Mucosa of gallbladder (tissue), 1 donor: ENCODE results near the gene AMPD2. TPM values are rescaled to one million over a fixed set of nuclear protein-coding genes. Genes with fewer than 3 reads are reported as not detected.

Source experiments
- DNase-seq: peaks from one replicate; pipeline ENCODE4 v3.0.0-alpha.2; 2020; ENCODE audit warnings: low spot score
- total RNA-seq: library from RNA; stranded (reverse); gene quantifications from one replicate; pipeline ENCODE4 v1.2.1, GENCODE V29; 2021
- donor health status: DM: no; HTN: no; CAD: no.

The AMPD2 gene
- total RNA-seq, 1 donor from 2014 or later, result 171 TPM

- no peak for DNase-seq
Observed at GRCh38 chr1:109630081-109630897, 10.7 kb downstream of the AMPD2 start.

- DNase-seq, result no peak
Observed at GRCh38 chr1:109630898-109631512, 11.4 kb downstream of the AMPD2 start.

GRCh38 chr1:109631513-109632505 lies 12.2 kb downstream of the AMPD2 start:
- no peak for DNase-seq

- DNase-seq, result no peak
Observed at GRCh38 chr1:109632671-109633346, 13.2 kb downstream of the AMPD2 start.

DNA sequence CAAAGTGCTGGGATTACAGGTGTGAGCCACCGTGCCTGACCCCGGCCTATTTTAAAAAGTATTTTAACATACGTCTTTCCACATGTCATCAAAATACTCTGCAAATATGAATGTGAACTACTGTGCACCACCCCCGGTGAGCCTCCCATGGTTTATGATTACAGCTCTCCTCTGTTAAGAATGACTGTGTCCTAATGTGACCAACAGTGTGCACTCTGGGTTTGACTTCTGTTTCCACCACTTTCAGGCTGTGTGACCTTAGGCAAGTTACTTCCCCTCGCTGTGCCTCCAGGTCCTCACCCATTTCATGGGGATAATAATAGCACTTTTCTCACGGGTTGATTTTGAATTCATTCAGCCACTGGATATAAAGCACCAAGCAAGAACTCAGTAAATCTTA lies 14.7 kb downstream of the AMPD2 start:
- DNase-seq, result no peak

- no peak for DNase-seq
Observed at GRCh38 chr1:109634771-109635750, 15.4 kb downstream of the AMPD2 start.

DNA sequence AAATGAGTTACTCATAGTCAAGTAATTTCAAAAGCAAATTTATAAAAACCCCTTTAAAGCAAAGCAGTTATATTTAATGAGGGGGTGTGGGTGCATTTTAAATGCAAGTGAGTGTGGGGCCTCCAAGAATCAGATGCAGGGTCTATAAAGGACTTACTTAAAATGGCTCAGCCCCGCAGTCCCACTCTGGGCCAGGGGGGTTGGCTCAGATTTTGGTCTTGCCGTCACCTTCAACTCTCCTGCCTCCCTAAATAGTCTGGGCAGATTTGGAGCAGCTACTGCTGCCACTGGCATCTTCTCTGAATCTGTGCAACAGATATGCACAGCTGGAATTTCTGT lies 16.2 kb downstream of the AMPD2 start:
- no peak for DNase-seq

- no peak for DNase-seq
Observed at GRCh38 chr1:109636201-109636952, 16.7 kb downstream of the AMPD2 start.

GRCh38 chr1:109637446-109637845 lies 17.8 kb downstream of the AMPD2 start:
- DNase-seq, result no peak

- no peak for DNase-seq
Observed at GRCh38 chr1:109639063-109639840, 19.6 kb downstream of the AMPD2 start.

DNA sequence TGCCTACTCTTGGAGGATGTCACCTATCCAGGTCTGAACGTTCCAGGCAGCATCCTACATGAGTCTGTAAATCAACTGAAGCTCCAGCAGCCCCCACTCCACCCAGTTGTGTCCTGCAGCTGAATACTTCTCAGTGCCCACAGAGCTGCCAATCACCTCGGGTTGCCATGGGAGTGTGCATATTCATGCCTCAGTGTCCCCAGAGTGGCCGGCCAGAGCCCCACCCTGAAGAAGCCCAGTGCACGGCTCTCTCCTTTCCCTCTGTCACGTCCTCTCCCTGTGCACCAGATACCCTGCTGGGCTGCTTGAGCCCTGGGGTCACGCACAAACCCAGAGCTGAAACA lies 20.2 kb downstream of the AMPD2 start:
- no peak for DNase-seq

DNA sequence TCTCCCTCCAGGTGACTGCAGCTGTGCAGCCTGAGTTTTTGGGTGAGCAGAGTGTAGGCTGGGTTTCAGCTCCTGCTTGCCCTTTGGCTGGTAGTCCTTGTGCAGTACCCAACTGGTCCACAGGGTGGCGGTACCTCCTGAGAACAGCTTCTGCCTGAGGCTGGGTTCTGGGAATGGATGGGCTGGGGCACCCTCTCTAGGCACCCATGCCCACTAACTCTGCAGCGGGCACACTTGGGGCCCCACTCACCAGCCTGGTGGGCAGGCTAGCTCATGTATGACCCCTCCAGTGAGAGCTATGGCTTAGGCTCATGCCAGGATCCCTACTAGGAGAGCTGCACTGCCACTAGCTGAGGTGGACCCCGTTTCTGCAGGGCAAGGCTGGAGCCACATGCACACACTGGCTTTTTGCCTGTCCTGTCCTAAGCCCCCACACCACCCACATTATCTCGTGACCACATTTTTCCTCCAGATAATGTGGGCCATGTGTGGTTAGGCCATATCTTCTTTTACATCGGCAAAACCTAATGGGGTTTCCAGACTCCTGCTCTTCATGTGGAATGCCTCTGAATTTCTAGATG lies 20.7 kb downstream of the AMPD2 start:
- DNase-seq, result peak; percentile 90

DNA sequence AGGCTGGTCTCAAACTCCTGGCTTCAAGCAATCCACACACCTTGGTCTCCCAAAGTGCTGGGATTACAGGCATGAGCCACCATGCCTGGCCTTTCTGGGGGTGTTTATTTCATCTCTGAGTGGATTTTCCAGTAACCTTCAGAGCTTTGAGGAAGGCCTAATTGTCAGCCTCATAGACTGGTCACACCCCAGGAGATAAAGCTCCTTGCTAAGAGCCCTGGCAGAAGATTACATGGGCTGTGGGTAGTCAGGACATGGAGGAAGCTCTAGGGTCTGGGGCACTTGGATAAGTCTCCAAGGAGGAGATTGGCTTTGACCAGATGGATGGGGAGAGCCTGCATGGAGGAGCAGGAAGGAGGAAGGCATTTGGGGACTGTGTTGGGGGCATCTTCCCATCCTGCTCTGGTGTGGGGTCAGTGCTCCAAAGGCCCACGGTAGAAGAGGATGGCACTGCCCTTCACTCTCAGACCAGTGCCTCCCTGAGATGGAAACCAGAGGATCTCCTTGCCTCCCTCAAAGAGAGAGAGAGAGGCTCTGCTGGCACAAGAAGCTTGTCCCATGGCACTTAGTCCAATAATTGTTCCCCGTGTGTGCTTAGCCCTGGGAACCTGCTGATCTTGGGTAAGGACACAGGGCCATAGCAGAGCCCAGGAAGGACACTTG lies 21.6 kb downstream of the AMPD2 start:
- DNase-seq, result no peak

GRCh38 chr1:109641861-109642260 lies 22.2 kb downstream of the AMPD2 start:
- no peak for DNase-seq

DNA sequence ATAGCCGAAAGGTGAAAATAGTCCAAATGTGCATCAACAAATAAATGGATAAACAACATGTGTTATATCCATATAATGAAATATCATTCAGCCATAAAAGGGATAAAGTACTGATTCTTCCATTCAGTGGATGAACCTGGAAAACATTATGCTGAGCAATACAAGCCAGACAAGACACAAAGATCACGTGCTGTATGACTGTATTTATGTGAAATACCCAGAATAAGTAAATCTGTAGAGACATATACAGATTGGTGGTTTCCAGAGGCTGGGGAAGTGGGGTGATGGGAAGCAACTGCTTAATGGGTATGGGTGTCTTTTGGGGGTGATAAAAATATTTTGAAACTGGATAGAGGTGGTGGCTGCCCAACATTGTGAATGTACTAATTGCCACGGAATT lies 23.0 kb downstream of the AMPD2 start:
- no peak for DNase-seq

DNA sequence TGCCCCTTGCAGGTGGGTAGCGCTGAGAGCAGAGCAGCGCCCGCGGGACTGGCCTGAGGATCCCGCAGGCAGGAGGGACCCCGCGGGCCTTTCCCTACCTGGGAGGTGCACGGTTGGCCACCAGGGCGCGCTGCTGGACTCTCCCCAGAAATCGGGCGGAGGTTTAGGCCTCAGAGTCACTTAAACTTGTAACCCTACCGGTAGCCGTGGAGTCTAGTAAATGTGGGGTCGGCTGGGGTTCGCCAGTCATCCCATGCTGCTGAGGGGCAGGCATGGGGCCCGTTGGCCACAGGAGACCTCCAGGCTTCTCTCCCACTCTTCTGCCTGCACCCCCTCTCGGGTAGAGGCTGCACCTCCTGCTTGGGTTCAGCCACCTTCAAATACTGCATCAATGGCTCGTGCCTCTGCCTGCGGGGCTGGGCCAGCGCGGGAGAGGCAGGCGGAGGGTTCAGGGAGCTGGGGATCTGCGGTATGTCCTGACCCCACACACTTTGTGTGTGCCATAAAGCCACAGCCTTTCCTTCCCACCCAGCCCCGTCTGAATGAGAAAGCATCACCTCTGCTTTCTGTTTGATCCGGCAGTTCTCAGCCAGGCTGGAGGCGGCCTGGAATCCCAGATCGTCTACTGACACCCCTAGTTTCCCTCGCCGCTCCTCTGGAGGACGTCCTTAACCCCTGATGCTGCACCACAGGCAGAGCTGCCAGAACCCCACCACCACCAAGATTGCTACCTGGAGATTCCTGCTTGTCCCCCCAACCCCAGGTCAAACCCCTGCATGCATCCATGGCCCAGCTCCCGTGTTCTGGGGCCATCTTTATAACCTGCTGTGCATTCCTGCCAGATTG lies 24.0 kb downstream of the AMPD2 start:
- DNase-seq, result peak; percentile 82

- DNase-seq, result no peak
Observed at GRCh38 chr1:109644670-109645069, 25.0 kb downstream of the AMPD2 start.
